ENCODE measurements around the gene TTN. TPM values are rescaled to one million over a fixed set of nuclear protein-coding genes. Genes with fewer than 3 reads are reported as not detected.

Gene TTN
- total RNA-seq, 2 donors from 2014 or later: 26.5 to 94.6 TPM

DNA sequence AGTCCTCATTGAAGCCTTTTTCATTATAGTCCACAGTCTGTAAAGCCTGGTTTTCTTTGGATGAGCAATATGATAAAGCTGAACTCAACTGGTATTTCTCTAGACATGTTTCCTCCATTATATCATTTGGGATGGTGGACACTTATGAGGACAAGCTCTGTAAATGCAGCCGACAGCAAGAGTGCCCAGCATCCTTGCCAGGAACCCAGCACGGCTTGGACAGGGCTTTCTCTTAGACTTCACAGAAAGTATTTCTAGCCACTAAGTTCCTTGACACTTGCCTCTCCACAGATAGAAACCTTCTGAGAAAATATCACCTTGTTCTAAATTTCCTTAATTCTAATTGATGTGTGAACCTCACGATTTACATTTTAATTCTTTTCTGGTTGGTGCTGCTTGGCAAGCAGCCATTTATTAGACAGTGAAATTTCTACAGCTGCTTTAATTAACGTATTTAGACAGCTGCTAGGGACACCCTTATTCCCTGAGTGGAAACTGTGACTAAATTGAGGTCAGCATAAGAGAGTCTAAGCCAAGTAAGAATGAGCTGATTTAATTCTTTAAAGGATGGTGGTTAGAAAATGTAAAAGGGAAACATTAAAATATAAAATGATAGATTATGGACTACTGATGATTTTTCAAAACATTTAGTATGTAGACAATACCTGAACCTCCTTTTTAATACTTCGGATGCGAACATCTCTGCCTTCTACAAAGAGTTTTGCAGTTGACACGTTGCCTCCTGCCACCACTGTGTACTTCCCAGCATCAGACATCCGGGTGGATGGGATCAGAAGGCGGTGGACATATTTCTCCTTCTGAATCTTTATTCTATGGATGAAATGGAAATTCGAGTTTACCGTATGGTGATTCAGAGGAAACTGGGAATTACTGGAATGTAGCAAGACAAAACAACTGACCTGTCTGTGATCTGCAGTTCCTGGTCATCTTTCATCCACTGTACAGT, 39.8 kb downstream of the TTN start:
- Histone ChIP-seq H3K27ac (no peak overlapping the region), H3K4me3 (no peak overlapping the region), H3K9me3 (no peaks in the 10 kb centered on the region), H3K4me1 (peaks cover 7% of the 10 kb centered on the region), H3K36me3 (replicated peaks in 1 of 2; ENCODE audit: insufficient read depth in 1 of 2, low read depth in 2 of 2) (no peaks in the 10 kb centered on the region), H3K27me3 (no peaks in the 10 kb centered on the region)
- ATAC-seq: peak; percentile 74
- TF ChIP-seq, protein P1, sequence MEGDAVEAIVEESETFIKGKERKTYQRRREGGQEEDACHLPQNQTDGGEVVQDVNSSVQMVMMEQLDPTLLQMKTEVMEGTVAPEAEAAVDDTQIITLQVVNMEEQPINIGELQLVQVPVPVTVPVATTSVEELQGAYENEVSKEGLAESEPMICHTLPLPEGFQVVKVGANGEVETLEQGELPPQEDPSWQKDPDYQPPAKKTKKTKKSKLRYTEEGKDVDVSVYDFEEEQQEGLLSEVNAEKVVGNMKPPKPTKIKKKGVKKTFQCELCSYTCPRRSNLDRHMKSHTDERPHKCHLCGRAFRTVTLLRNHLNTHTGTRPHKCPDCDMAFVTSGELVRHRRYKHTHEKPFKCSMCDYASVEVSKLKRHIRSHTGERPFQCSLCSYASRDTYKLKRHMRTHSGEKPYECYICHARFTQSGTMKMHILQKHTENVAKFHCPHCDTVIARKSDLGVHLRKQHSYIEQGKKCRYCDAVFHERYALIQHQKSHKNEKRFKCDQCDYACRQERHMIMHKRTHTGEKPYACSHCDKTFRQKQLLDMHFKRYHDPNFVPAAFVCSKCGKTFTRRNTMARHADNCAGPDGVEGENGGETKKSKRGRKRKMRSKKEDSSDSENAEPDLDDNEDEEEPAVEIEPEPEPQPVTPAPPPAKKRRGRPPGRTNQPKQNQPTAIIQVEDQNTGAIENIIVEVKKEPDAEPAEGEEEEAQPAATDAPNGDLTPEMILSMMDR (IDR thresholded peaks at IDR 0.05): no peak
- TF ChIP-seq POLR2A (IDR thresholded peaks at IDR 0.05): no peak
- intact Hi-C loops (cut with DNase I): no loop called here
- 56 to 59% methylated on average over 11 of the region's 11 CpGs for WGBS, 2 donors
- peak in 1 of 4 donors; percentile 31 for DNase-seq

DNA sequence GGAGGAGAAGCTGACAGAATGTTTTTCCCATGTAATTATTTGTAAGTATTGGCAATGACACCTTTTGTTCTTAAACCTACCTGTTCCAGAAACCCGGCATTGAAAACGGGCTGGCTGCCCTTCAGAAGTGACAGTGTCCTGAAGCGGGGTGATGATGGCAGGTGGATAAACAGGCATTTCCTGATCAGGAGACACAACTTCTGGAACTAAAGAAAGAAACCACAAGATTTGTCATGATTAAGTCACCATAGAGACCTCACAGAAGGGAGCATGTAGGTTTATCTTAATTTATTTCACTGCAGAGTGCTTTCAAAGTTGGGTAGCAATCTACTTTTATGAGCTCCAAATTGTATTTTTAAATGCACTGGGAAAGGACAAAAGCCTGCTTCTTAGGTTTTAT, 43.1 kb downstream of the TTN start:
- H3K36me3 ChIP-seq (replicated peaks in 1 of 2; ENCODE audit: insufficient read depth in 1 of 2, low read depth in 2 of 2): no peaks in the 10 kb centered on the region
- H3K4me1 ChIP-seq: peaks cover 7% of the 10 kb centered on the region
- H3K27me3 ChIP-seq: no peaks in the 10 kb centered on the region
- intact Hi-C loops (cut with DNase I): no loop called here
- TF ChIP-seq, protein P1 (IDR thresholded peaks at IDR 0.05): no peak
- no peak for TF ChIP-seq POLR2A (IDR thresholded peaks at IDR 0.05)
- no peak overlapping the region for H3K4me3 ChIP-seq
- no peak overlapping the region for H3K27ac ChIP-seq
- ATAC-seq (no peak), DNase-seq (no peak)
- H3K9me3 ChIP-seq: no peaks in the 10 kb centered on the region
- WGBS, 2 donors: 53 to 61% methylated on average over 3 of the region's 3 CpGs

DNA sequence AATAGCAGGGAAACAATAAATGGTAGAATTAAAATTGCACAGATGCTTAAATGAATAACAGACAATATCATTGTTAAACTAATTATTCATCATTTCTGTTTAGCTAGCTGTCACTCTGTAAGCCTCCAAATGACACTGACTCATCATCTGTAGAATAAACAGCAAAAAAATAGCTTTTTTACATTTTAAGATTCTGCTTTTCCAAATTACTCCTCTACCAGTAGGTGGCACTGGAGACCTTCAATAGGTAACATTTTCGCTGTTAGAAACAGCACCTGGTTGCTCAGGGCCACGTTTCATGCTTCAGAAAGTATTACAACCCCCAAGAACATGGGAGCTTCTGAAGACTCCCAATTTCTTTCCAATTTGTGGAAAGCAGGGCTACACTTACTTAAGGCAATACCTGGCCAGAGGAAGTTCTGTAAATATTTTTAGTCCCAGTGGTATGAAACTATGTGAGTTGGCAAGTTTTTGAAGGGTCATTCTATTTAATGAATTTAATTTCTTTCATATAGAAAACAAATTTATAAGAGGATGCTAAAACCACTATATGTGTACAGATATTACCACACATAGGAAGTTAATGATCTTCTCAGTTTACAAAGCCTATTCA, 45.4 kb downstream of the TTN start:
- peak; percentile 69 for ATAC-seq
- DNase-seq: peak; percentile 25 to 51 (median 48)
- Histone ChIP-seq H3K27ac (no peak overlapping the region), H3K4me1 (no peaks in the 10 kb centered on the region), H3K27me3 (no peaks in the 10 kb centered on the region), H3K36me3 (replicated peaks in 1 of 2; ENCODE audit: insufficient read depth in 1 of 2, low read depth in 2 of 2) (no peaks in the 10 kb centered on the region), H3K4me3 (no peak overlapping the region), H3K9me3 (no peaks in the 10 kb centered on the region)
- intact Hi-C loops (cut with DNase I): no loop called here
- WGBS, 2 donors: 1 to 7% methylated on average over 2 of the region's 2 CpGs
- no peak for TF ChIP-seq POLR2A (IDR thresholded peaks at IDR 0.05)
- TF ChIP-seq, protein P1 (IDR thresholded peaks at IDR 0.05): peak; percentile 58 to 83 (median 68)

DNA sequence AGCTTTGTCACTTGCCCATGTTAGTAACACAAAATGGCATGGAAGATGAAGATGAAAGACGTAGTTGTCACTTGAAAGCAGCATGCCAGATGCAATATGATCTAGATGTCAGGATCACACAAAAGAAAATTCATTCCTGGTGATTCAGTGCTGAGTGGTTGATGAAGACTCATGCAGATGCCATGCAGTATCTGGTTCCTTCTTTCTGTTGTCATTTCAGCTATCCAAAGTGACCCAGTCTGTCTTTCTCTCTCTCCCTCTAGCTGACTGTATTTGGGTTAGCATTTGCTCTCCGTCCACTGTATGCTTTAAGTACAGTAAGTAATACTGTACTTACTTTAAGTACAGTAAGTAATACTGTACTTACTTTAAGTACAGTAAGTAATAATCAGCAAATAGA, 50.4 kb downstream of the TTN start:
- WGBS, 2 donors: 69 to 81% methylated on average over 2 of the region's 2 CpGs
- no peak for ATAC-seq
- H3K27ac ChIP-seq: no peak overlapping the region
- no peak for TF ChIP-seq POLR2A (IDR thresholded peaks at IDR 0.05)
- TF ChIP-seq, protein P1 (IDR thresholded peaks at IDR 0.05): no peak
- H3K9me3 ChIP-seq: no peaks in the 10 kb centered on the region
- intact Hi-C loops (cut with DNase I): no loop called here
- no peaks in the 10 kb centered on the region for H3K27me3 ChIP-seq
- H3K4me3 ChIP-seq: no peak overlapping the region
- H3K4me1 ChIP-seq: no peaks in the 10 kb centered on the region
- no peaks in the 10 kb centered on the region for H3K36me3 ChIP-seq (replicated peaks in 1 of 2; ENCODE audit: insufficient read depth in 1 of 2, low read depth in 2 of 2)
- no peak for DNase-seq
